HepG2 (cell line): ENCODE measurements around the gene C2. TPM values are rescaled to one million over a fixed set of nuclear protein-coding genes. Genes with fewer than 3 reads are reported as not detected.

Source experiments
- ATAC-seq: fragments of 200-7000 bp; cut with Tn5 transposase; 3 replicates; pipeline ENCODE4 v1.9.1; 2020; ENCODE audit warnings: mild to moderate bottlenecking, moderate library complexity
- Bru-seq: library from RNA; stranded (reverse); fragments of 400-500 nt; gene quantifications from one replicate; lab custom pipeline; 2021; lab: Mats Ljungman, UMichigan
- BruChase-seq, 2 experiments: library from RNA; stranded (reverse); fragments of 400-500 nt; gene quantifications; one replicate each; lab custom pipeline; 2021; lab: Mats Ljungman, UMichigan
- BruUV-seq: library from RNA; stranded (reverse); fragments of 400-500 nt; replicated peaks from 2 replicates; lab custom pipeline; 2021; lab: Mats Ljungman, UMichigan
- CTCF ChIA-PET: fragments of 300-600 bp; formaldehyde crosslinking; extraction: SDS; loops from one replicate; lab custom pipeline; 2021; ENCODE audit warnings: low total read pairs, inconsistent platforms, low intra/inter-chr PET ratio; lab: Yijun Ruan, JAX
- POLR2A ChIA-PET: fragments of 350-600 bp; sonication (Branson Sonifier 250); formaldehyde crosslinking; loops from one replicate; lab custom pipeline; 2020; ENCODE audit warnings: antibody characterized with exemption, inconsistent platforms; lab: Yijun Ruan, JAX
- DNase-seq: peaks from one replicate; pipeline ENCODE4 v3.0.0-alpha.2; 2015; ENCODE audit warnings: low spot score
- FAIRE-seq: peaks from 3 replicates; lab custom pipeline; 2011; peaks lifted over from hg19 to GRCh38; lab: Jason Lieb, UNC
- H2AFZ ChIP-seq: one replicate; pipeline ENCODE4 v1.6.1; 2011; ENCODE audit warnings: low read length, inconsistent platforms
- H3K27ac ChIP-seq: fragments of 300-600 bp; 3 replicates; pipeline ENCODE4 v1.8.0; 2011; ENCODE audit warnings: mixed run types, mild to moderate bottlenecking, mixed read lengths, low read length, inconsistent platforms; ENCODE audit not compliant: insufficient read depth; ENCODE audit errors: extremely low read length
- H3K27me3 ChIP-seq, 2 experiments: fragments of 200-600 bp in 1 of 2; 2 replicates in 1 of 2; 3 replicates in 1 of 2; pipeline versions ENCODE4 v1.6.0 to v1.8.0; 2011; ENCODE audit warnings: low read length in 2 of 2, mild to moderate bottlenecking in 2 of 2, moderate library complexity in 2 of 2, inconsistent platforms in 1 of 2; ENCODE audit not compliant: insufficient read depth in 2 of 2, control insufficient read depth in 1 of 2
- H3K36me3 ChIP-seq, 2 experiments: fragments of 200-600 bp in 1 of 2; replicated peaks in 1 of 2; 2 replicates in 1 of 2; 3 replicates in 1 of 2; pipeline versions ENCODE4 v1.5.1 to v1.8.0; 2011; ENCODE audit warnings: low read length in 2 of 2, inconsistent platforms in 1 of 2; ENCODE audit not compliant: insufficient read depth in 2 of 2, control insufficient read depth in 1 of 2
- H3K4me1 ChIP-seq: 2 replicates; pipeline ENCODE4 v1.5.1; 2012; ENCODE audit warnings: low read length, inconsistent platforms; ENCODE audit not compliant: insufficient read depth
- H3K4me2 ChIP-seq: 2 replicates; pipeline ENCODE4 v1.6.0; 2011; ENCODE audit warnings: low read depth, low read length, inconsistent platforms
- H3K4me3 ChIP-seq, 3 experiments: fragments of 200-600 bp in 1 of 3; sonication (generic), shearing (Covaris generic) in 1 of 3; replicated peaks in 1 of 3; 2 replicates each; pipeline ENCODE4 v1.5.1; 2011 to 2016; ENCODE audit warnings: low read length in 3 of 3, inconsistent platforms in 2 of 3, low read depth in 2 of 3, mild to moderate bottlenecking in 2 of 3, control low read depth in 1 of 3, mixed read lengths in 1 of 3; ENCODE audit not compliant: insufficient read depth in 1 of 3
- H3K79me2 ChIP-seq: one replicate; pipeline ENCODE4 v1.6.1; 2011; ENCODE audit warnings: low read length, inconsistent platforms; ENCODE audit not compliant: insufficient read depth
- H3K9ac ChIP-seq: 2 replicates; pipeline ENCODE4 v1.6.0; 2011; ENCODE audit warnings: mild to moderate bottlenecking, low read depth, low read length, inconsistent platforms; ENCODE audit not compliant: insufficient read depth
- H3K9me3 ChIP-seq: 2 replicates; pipeline ENCODE4 v1.5.1; 2012; ENCODE audit warnings: mild to moderate bottlenecking, low read length
- H4K20me1 ChIP-seq: 2 replicates; pipeline ENCODE4 v1.6.0; 2011; ENCODE audit warnings: inconsistent platforms, mild to moderate bottlenecking, low read length, moderate library complexity; ENCODE audit not compliant: insufficient read depth
- CBFB ChIP-seq: sonication (generic); formaldehyde crosslinking; IDR thresholded peaks from 2 replicates; pipeline ENCODE4 v1.4.0; 2020; ENCODE audit warnings: missing genetic modification reagents
- CCAR2 ChIP-seq: fragments of 200-400 bp; formaldehyde crosslinking; optimal IDR thresholded peaks from 2 replicates; pipeline ENCODE3; 2018; ENCODE audit warnings: low read depth, mild to moderate bottlenecking, low read length, moderate library complexity
- CHD2 ChIP-seq: IDR thresholded peaks from 2 replicates; pipeline ENCODE4 v1.6.1; 2011; ENCODE audit warnings: low read depth, low read length, improper control_type of control experiment
- KLF16 ChIP-seq, 2 experiments: sonication (generic) in 1 of 2; formaldehyde crosslinking in 1 of 2; IDR thresholded peaks; 2 replicates each; pipeline versions ENCODE4 v1.6.1 to v1.8.0; 2016 to 2023; ENCODE audit warnings: missing genetic modification reagents in 2 of 2, missing compliant biosample characterization in 1 of 2
- MEF2D ChIP-seq: sonication (generic); formaldehyde crosslinking; IDR thresholded peaks from 2 replicates; pipeline ENCODE4 v1.5.1; 2020; ENCODE audit warnings: mild to moderate bottlenecking, missing genetic modification reagents
- RNF2 ChIP-seq: fragments of 450-650 bp; conservative IDR thresholded peaks from 2 replicates; pipeline ENCODE4 v1.6.1; 2016; ENCODE audit warnings: low read depth
- SATB2 ChIP-seq: sonication (generic); formaldehyde crosslinking; IDR thresholded peaks from 2 replicates; pipeline ENCODE4 v1.5.0; 2020; ENCODE audit warnings: missing genetic modification reagents
- SP5 ChIP-seq: IDR thresholded peaks from 2 replicates; pipeline ENCODE4 v1.6.1; 2016; ENCODE audit warnings: low read depth, borderline replicate concordance
- THYN1 ChIP-seq: sonication (generic); formaldehyde crosslinking; IDR thresholded peaks from 2 replicates; pipeline ENCODE4 v1.8.1; 2023; ENCODE audit warnings: low read depth, mild to moderate bottlenecking, moderate library complexity, missing genetic modification reagents, borderline replicate concordance
- ZGPAT ChIP-seq: IDR thresholded peaks from 2 replicates; pipeline ENCODE4 v1.6.1; 2016; ENCODE audit warnings: mild to moderate bottlenecking
- ZNF263 ChIP-seq: sonication (generic); formaldehyde crosslinking; IDR thresholded peaks from 2 replicates; pipeline ENCODE4 v1.4.0; 2020; ENCODE audit warnings: missing genetic modification reagents
- ZNF292 ChIP-seq: sonication (generic); formaldehyde crosslinking; IDR thresholded peaks from 2 replicates; pipeline ENCODE4 v1.8.1; 2022; ENCODE audit warnings: mild to moderate bottlenecking, low read depth, missing genetic modification reagents, borderline replicate concordance
- ZNF580 ChIP-seq: IDR thresholded peaks from 2 replicates; pipeline ENCODE4 v1.6.1; 2016; ENCODE audit warnings: low read depth, borderline replicate concordance
- ZNF792 ChIP-seq: IDR thresholded peaks from 2 replicates; pipeline ENCODE4 v1.6.1; 2016
- WGBS: methylation state at CpG from one replicate; pipeline ENCODE4 v1.1.6; 2017; ENCODE audit warnings: low lambda C conversion rate; 5-methylcytosine and 5-hydroxymethylcytosine counted together
- in situ Hi-C: cut with HindIII; loops from 2 replicates; pipeline ENCODE4 v1.10.0; 2017; ENCODE audit warnings: low pct_unique_long_range_greater_than_20kb; ENCODE audit not compliant: extremely low pct_ligation_motif_present
- intact Hi-C: fragments of 100-400 bp; cut with micrococcal nuclease; formaldehyde crosslinking; loops from one replicate; pipeline ENCODE4 v1.10.0; 2022; ENCODE audit not compliant: unreplicated experiment
- long read RNA-seq, 2 experiments: library from RNA in 1 of 2; library from polyadenylated mRNA in 1 of 2; stranded (forward) in 1 of 2; unstranded in 1 of 2; transcript quantifications; one replicate each; pipeline ENCODE4 v2.0.0, GENCODE V29; 2019 to 2022
- polyA minus RNA-seq, 3 experiments: library from RNA; depleted of rRNA, polyadenylated mRNA; stranded (reverse); fragments of >200 nt; gene quantifications; 2 replicates each; pipeline ENCODE4 v1.2.3, GENCODE V29; 2011; ENCODE audit warnings: low replicate concordance in 1 of 3
- polyA plus RNA-seq, 8 experiments: library from polyadenylated mRNA; depleted of rRNA in 3 of 8; stranded (reverse) in 7 of 8; unstranded in 1 of 8; fragments of >200 nt; fragmentation: Illumina TruSeq in 4 of 8; extraction: Trizol in 4 of 8; gene quantifications; 2 replicates each; pipeline versions ENCODE4 v1.2.1 to v1.2.3, GENCODE V29; 2011 to 2016; ENCODE audit warnings: low read depth in 4 of 8, missing spikeins in 1 of 8, mixed read lengths in 1 of 8; ENCODE audit not compliant: insufficient read depth in 1 of 8
- total RNA-seq, 5 experiments: library from RNA; depleted of rRNA; stranded (reverse); fragments of >200 nt; fragmentation: Illumina TruSeq; extraction: Trizol; gene quantifications; 2 replicates each; pipeline ENCODE4 v1.2.3, GENCODE V29; 2016; ENCODE audit warnings: low read depth in 1 of 5

Gene C2
- total RNA-seq (2016; rRNA removed; fragmentation: Illumina TruSeq; extraction: Trizol), result 70.9 and 165 TPM in 2 replicates
- 13.2 and 15.8 TPM in 2 replicates for total RNA-seq (2016; cell fraction: cytosol; rRNA removed; fragmentation: Illumina TruSeq; extraction: Trizol; ENCODE audit: low read depth)
- 59.3 and 162 TPM in 2 replicates for total RNA-seq (2016; cell fraction: insoluble cytoplasmic fraction; rRNA removed; fragmentation: Illumina TruSeq; extraction: Trizol)
- 25.4 and 27.2 TPM in 2 replicates for total RNA-seq (2016; cell fraction: membrane; rRNA removed; fragmentation: Illumina TruSeq; extraction: Trizol)
- total RNA-seq (2016; cell fraction: nucleus; rRNA removed; fragmentation: Illumina TruSeq; extraction: Trizol), result 122 and 155 TPM in 2 replicates
- 307 and 450 TPM in 2 replicates for polyA plus RNA-seq (2011; rRNA removed)
- 311 and 377 TPM in 2 replicates for polyA plus RNA-seq (2011; cell fraction: cytosol; rRNA removed)
- polyA plus RNA-seq (2011; cell fraction: nucleus; rRNA removed), result 302 and 372 TPM in 2 replicates
- 396 and 449 TPM in 2 replicates for polyA plus RNA-seq (2012)
- polyA plus RNA-seq (2016; cell fraction: cytosol; fragmentation: Illumina TruSeq; extraction: Trizol; ENCODE audit: low read depth), result 15.6 and 16.1 TPM in 2 replicates
- 54.0 and 67.9 TPM in 2 replicates for polyA plus RNA-seq (2016; cell fraction: insoluble cytoplasmic fraction; fragmentation: Illumina TruSeq; extraction: Trizol; ENCODE audit: low read depth)
- 22.0 and 23.6 TPM in 2 replicates for polyA plus RNA-seq (2016; cell fraction: membrane; fragmentation: Illumina TruSeq; extraction: Trizol; ENCODE audit: low read depth)
- polyA plus RNA-seq (2016; cell fraction: nucleus; fragmentation: Illumina TruSeq; extraction: Trizol; ENCODE audit: insufficient read depth, low read depth), result 194 and 212 TPM in 2 replicates
- polyA minus RNA-seq (2011; rRNA and poly(A)+ RNA removed; ENCODE audit: low replicate concordance), result 0.58 and 518 TPM in 2 replicates
- 120 and 232 TPM in 2 replicates for polyA minus RNA-seq (2011; cell fraction: cytosol; rRNA and poly(A)+ RNA removed)
- 89.4 and 148 TPM in 2 replicates for polyA minus RNA-seq (2011; cell fraction: nucleus; rRNA and poly(A)+ RNA removed)
- Bru-seq, nascent RNA, result percentile 52 among the genes with signal in this experiment
- percentile 67 among the genes with signal in this experiment for BruChase-seq, experiment 1, labeled RNA remaining after a 6-hour chase
- BruChase-seq, experiment 2, labeled RNA remaining after a 2-hour chase, result percentile 55 among the genes with signal in this experiment
- long read RNA-seq, experiment 1, transcript C2-205 (6 exons, 1,658 nt), result minor isoform, 7 of 237 reads
- long read RNA-seq, experiment 1, transcript C2-206 (16 exons, 2,434 nt), result minor isoform, 26 of 237 reads
- long read RNA-seq, experiment 1, transcript C2-201 (18 exons, 2,850 nt), result major isoform, 105 of 237 reads
- long read RNA-seq, experiment 1, partial matches to known transcripts, result 45 of 237 reads
- long read RNA-seq, experiment 1, other reads (novel, unspliced or antisense), result 51 of 237 reads
- long read RNA-seq, experiment 2, transcript C2-205 (6 exons, 1,658 nt), result minor isoform, 26 of 690 reads
- long read RNA-seq, experiment 2, transcript C2-206 (16 exons, 2,434 nt), result minor isoform, 39 of 690 reads
- long read RNA-seq, experiment 2, transcript C2-201 (18 exons, 2,850 nt), result major isoform, 318 of 690 reads
- long read RNA-seq, experiment 2, partial matches to known transcripts, result 170 of 690 reads
- long read RNA-seq, experiment 2, other reads (novel, unspliced or antisense), result 132 of 690 reads

- Histone ChIP-seq H3K79me2 (peaks cover 29% of the 10 kb centered on the region), H4K20me1 (no peaks in the 10 kb centered on the region), H3K4me1 (peaks cover 76% of the 10 kb centered on the region), H3K4me2 (peak within 1 kb of the TSS; percentile 85), H3K27me3 (no peaks in the 10 kb centered on the region; a peak in 1 of 5 replicates), H2AFZ (no peak within 1 kb of the TSS), H3K27ac (peak within 1 kb of the TSS; percentile 88), H3K36me3 (no peaks in the 10 kb centered on the region; a peak in 1 of 5 replicates), H3K9me3 (no peaks in the 10 kb centered on the region), H3K9ac (peak within 1 kb of the TSS; percentile 85), H3K4me3 (peak within 1 kb of the TSS; percentile 69 to 81 (median 72))
- ATAC-seq (peak; percentile 89), DNase-seq (peak; percentile 96), FAIRE-seq (peak; percentile 99)
- intact Hi-C loops, result loop anchor here (1.0 to 10.0 kb wide), 2 partner anchors 18 to 153 kb away; partner anchors contain the start of gene VWA7
- ChIA-PET CTCF (interaction anchor here (0.9 kb wide), 1 partner anchor 25 kb away, joined by 4 read pairs; no protein-coding TSS in a partner anchor), POLR2A (interaction anchor here (0.6 to 6.1 kb wide), 19 partner anchors 9 to 272 kb away, joined by 3 to 151 read pairs (median 5); partner anchors contain the start of genes APOM, CFB, DXO and HSPA1A)
- BruUV-seq, result no TSS peak
- WGBS, result under 1% methylated on average over 11 of the region's 11 CpGs
- in situ Hi-C loops, result no loop called here
- TF ChIP-seq ZNF580 (CRISPR knock-in tag) (peak; percentile 88; the same call in 1 of the 2 replicates), CHD2 (no peak), RNF2 (no peak), ZNF792 (CRISPR knock-in tag) (no peak; the same call in 1 of the 2 replicates), SATB2 (no peak), KLF16 (CRISPR knock-in tag; IDR thresholded peaks at IDR 0.05) (peak in 1 of 2 experiments; percentile 82; a peak in 2 of 4 replicates), CBFB (peak; percentile 94), ZNF263 (peak; percentile 18; the same call in 1 of the 2 replicates), CCAR2 (peak; percentile 79), ZNF292 (CRISPR knock-in tag) (peak; percentile 59; the same call in 1 of the 2 replicates), THYN1 (CRISPR knock-in tag) (0 out of 2 replicates have a peak, but pooled peaks have one; percentile 58), MEF2D (CRISPR knock-in tag) (peak; percentile 86), SP5 (CRISPR knock-in tag) (peak; percentile 93), ZGPAT (CRISPR knock-in tag) (peak; percentile 97)
These were observed at the start of gene C2 for GRCh38 chr6:31927242-31927862. Gene C2 (plus strand): TSS chr6:31927717. CDS start chr6:31927753, 36 bp downstream.
